WTC11 (cell line): ENCODE data around the gene ZBTB37. TPM values are rescaled to one million over a fixed set of nuclear protein-coding genes. Genes with fewer than 3 reads are reported as not detected.

ENCODE experiments used
- ATF2 ChIP-seq: sonication (generic); formaldehyde crosslinking; IDR thresholded peaks from 2 replicates; pipeline ENCODE4 v1.8.1; 2022; ENCODE audit warnings: low read depth, missing genetic modification reagents, borderline replicate concordance
- CDX4 ChIP-seq: fragments of 250-450 bp; sonication (Bioruptor Pico); IDR thresholded peaks from 2 replicates; pipeline ENCODE4 v1.9.0; 2021; ENCODE audit warnings: moderate library complexity, mild to moderate bottlenecking, inconsistent platforms, borderline replicate concordance
- CREM ChIP-seq: sonication (generic); formaldehyde crosslinking; IDR thresholded peaks from 2 replicates; pipeline ENCODE4 v1.8.1; 2022; ENCODE audit warnings: mild to moderate bottlenecking, missing genetic modification reagents, moderate library complexity
- CTCF ChIP-seq: fragments of 200-600 bp; IDR thresholded peaks from 2 replicates; pipeline ENCODE4 v1.8.0; 2022; ENCODE audit warnings: antibody characterized with exemption
- ELF4 ChIP-seq: sonication (generic); formaldehyde crosslinking; IDR thresholded peaks from 2 replicates; pipeline ENCODE4 v1.8.1; 2022; ENCODE audit warnings: low read depth, mild to moderate bottlenecking, moderate library complexity, missing genetic modification reagents
- ESRRA ChIP-seq: sonication (generic); formaldehyde crosslinking; IDR thresholded peaks from 2 replicates; pipeline ENCODE4 v1.8.1; 2022; ENCODE audit warnings: mild to moderate bottlenecking, missing genetic modification reagents, borderline replicate concordance
- FOXP1 ChIP-seq: sonication (generic); formaldehyde crosslinking; IDR thresholded peaks from 2 replicates; pipeline ENCODE4 v1.8.0; 2022; ENCODE audit warnings: missing genetic modification reagents, mild to moderate bottlenecking, moderate library complexity, borderline replicate concordance
- GTF2I ChIP-seq: fragments of 250-450 bp; sonication (Bioruptor Pico); conservative IDR thresholded peaks from 2 replicates; pipeline ENCODE4 v1.4.0; 2021; ENCODE audit warnings: mild to moderate bottlenecking
- IRF2 ChIP-seq: sonication (generic); formaldehyde crosslinking; IDR thresholded peaks from 2 replicates; pipeline ENCODE4 v1.8.0; 2022; ENCODE audit warnings: low read depth, missing genetic modification reagents, borderline replicate concordance
- JUN ChIP-seq: sonication (generic); formaldehyde crosslinking; IDR thresholded peaks from 2 replicates; pipeline ENCODE4 v1.8.0; 2023; ENCODE audit warnings: mild to moderate bottlenecking, missing genetic modification reagents
- MAX ChIP-seq: sonication (generic); formaldehyde crosslinking; IDR thresholded peaks from 2 replicates; pipeline ENCODE4 v1.8.0; 2022; ENCODE audit warnings: mild to moderate bottlenecking, missing genetic modification reagents
- NR1H2 ChIP-seq: sonication (generic); formaldehyde crosslinking; IDR thresholded peaks from 2 replicates; pipeline ENCODE4 v1.9.0; 2021; ENCODE audit warnings: mild to moderate bottlenecking, moderate library complexity, missing genetic modification reagents
- RELA ChIP-seq: sonication (generic); formaldehyde crosslinking; IDR thresholded peaks from 2 replicates; pipeline ENCODE4 v1.8.1; 2022; ENCODE audit warnings: missing genetic modification reagents, mild to moderate bottlenecking, borderline replicate concordance
- RORB ChIP-seq: fragments of 250-450 bp; sonication (Bioruptor Pico); IDR thresholded peaks from 2 replicates; pipeline ENCODE4 v1.9.0; 2021; ENCODE audit warnings: mild to moderate bottlenecking
- SMAD3 ChIP-seq: sonication (generic); formaldehyde crosslinking; IDR thresholded peaks from 2 replicates; pipeline ENCODE4 v1.8.0; 2022; ENCODE audit warnings: missing genetic modification reagents, mild to moderate bottlenecking, borderline replicate concordance
- TEAD1 ChIP-seq: sonication (generic); formaldehyde crosslinking; IDR thresholded peaks from 2 replicates; pipeline ENCODE4 v1.8.0; 2022; ENCODE audit warnings: mild to moderate bottlenecking, missing genetic modification reagents
- TEAD4 ChIP-seq: sonication (generic); formaldehyde crosslinking; IDR thresholded peaks from 2 replicates; pipeline ENCODE4 v1.8.0; 2022; ENCODE audit warnings: mild to moderate bottlenecking, missing genetic modification reagents
- USF1 ChIP-seq: sonication (generic); formaldehyde crosslinking; IDR thresholded peaks from 2 replicates; pipeline ENCODE4 v1.8.0; 2022; ENCODE audit warnings: mild to moderate bottlenecking, missing genetic modification reagents
- ZBTB43 ChIP-seq: sonication (generic); formaldehyde crosslinking; IDR thresholded peaks from 2 replicates; pipeline ENCODE4 v1.8.1; 2023; ENCODE audit warnings: mild to moderate bottlenecking, missing genetic modification reagents
- ZMAT4 ChIP-seq: fragments of 250-450 bp; sonication (Bioruptor Pico); IDR thresholded peaks from 2 replicates; pipeline ENCODE4 v1.9.0; 2021; ENCODE audit warnings: mild to moderate bottlenecking
- ZNF121 ChIP-seq: sonication (generic); formaldehyde crosslinking; IDR thresholded peaks from 2 replicates; pipeline ENCODE4 v1.8.0; 2023; ENCODE audit warnings: missing genetic modification reagents
- ZNF317 ChIP-seq: sonication (generic); formaldehyde crosslinking; IDR thresholded peaks from 2 replicates; pipeline ENCODE4 v1.8.1; 2023; ENCODE audit warnings: low read depth, mild to moderate bottlenecking, moderate library complexity, missing genetic modification reagents, borderline replicate concordance
- ZNF416 ChIP-seq: fragments of 250-450 bp; sonication (Bioruptor Pico); IDR thresholded peaks from 2 replicates; pipeline ENCODE4 v1.9.0; 2021; ENCODE audit warnings: mild to moderate bottlenecking, inconsistent platforms
- ZNF512 ChIP-seq: sonication (generic); formaldehyde crosslinking; IDR thresholded peaks from 2 replicates; pipeline ENCODE4 v1.8.1; 2022; ENCODE audit warnings: missing genetic modification reagents, borderline replicate concordance
- ZNF532 ChIP-seq: fragments of 250-450 bp; sonication (Bioruptor Pico); IDR thresholded peaks from 2 replicates; pipeline ENCODE4 v1.9.0; 2021; ENCODE audit warnings: mild to moderate bottlenecking, borderline replicate concordance
- total RNA-seq: library from RNA; stranded (reverse); gene quantifications from 3 replicates; pipeline ENCODE4 v1.2.3, GENCODE V29; 2021

Gene ZBTB37
- total RNA-seq, 1 experiment from 2014 or later, result 14.4 TPM

- peak; percentile 92 for TF ChIP-seq USF1 (CRISPR knock-in tag)
- peak; percentile 11; the same call in 1 of the 2 replicates for TF ChIP-seq ZNF532
- peak; percentile 87; the same call in 1 of the 2 replicates for TF ChIP-seq MAX (CRISPR knock-in tag)
- TF ChIP-seq ZNF416 (CRISPR knock-in tag), result no peak
- TF ChIP-seq ZMAT4 (CRISPR knock-in tag), result 0 out of 2 replicates have a peak, but pooled peaks have one; percentile 11
- no peak for TF ChIP-seq IRF2 (CRISPR knock-in tag)
- TF ChIP-seq CDX4, result no peak
- no peak for TF ChIP-seq ZNF512
- TF ChIP-seq ZNF317 (CRISPR knock-in tag), result no peak
- no peak for TF ChIP-seq ATF2 (CRISPR knock-in tag)
- TF ChIP-seq NR1H2, result 0 out of 2 replicates have a peak, but pooled peaks have one; percentile 66
- TF ChIP-seq FOXP1 (CRISPR knock-in tag), result no peak
- TF ChIP-seq RORB (CRISPR knock-in tag), result peak; percentile 56
- TF ChIP-seq GTF2I, result no peak
- no peak for TF ChIP-seq CTCF
- no peak for TF ChIP-seq ESRRA
- TF ChIP-seq ELF4 (CRISPR knock-in tag), result no peak
- TF ChIP-seq CREM (CRISPR knock-in tag), result 0 out of 2 replicates have a peak, but pooled peaks have one; percentile 55
- TF ChIP-seq TEAD4 (CRISPR knock-in tag), result no peak
- no peak for TF ChIP-seq ZNF121
- TF ChIP-seq ZBTB43 (CRISPR knock-in tag), result peak; percentile 44; the same call in 1 of the 2 replicates
- peak; percentile 71; the same call in 1 of the 2 replicates for TF ChIP-seq SMAD3 (CRISPR knock-in tag)
- TF ChIP-seq JUN (CRISPR knock-in tag), result no peak
- TF ChIP-seq TEAD1, result peak; percentile 18; the same call in 1 of the 2 replicates
- no peak for TF ChIP-seq RELA
These were observed 371 bp upstream of the ZBTB37 start, which contains the start of gene GAS5 (continued) for GRCh38 chr1:173867753-173868265.
